KOPT-K1 (cell line): Measurements from ENCODE around the gene PEPD.

Source experiments
- H3K27ac ChIP-seq: fragments of 200-600 bp; sonication (generic); 2 replicates; pipeline ENCODE4 v1.5.1; 2016; ENCODE audit warnings: antibody characterized with exemption, mild to moderate bottlenecking, low read depth, low read length; ENCODE audit not compliant: poor library complexity, severe bottlenecking
- H3K36me3 ChIP-seq: fragments of 200-600 bp; sonication (generic); 2 replicates; pipeline ENCODE4 v1.5.1; 2017; ENCODE audit warnings: antibody characterized with exemption, mild to moderate bottlenecking, low read length, moderate library complexity; ENCODE audit not compliant: insufficient read depth
- H3K9me3 ChIP-seq: fragments of 200-600 bp; sonication (generic); 2 replicates; pipeline ENCODE4 v1.5.1; 2017; ENCODE audit warnings: antibody characterized with exemption, low read length, mild to moderate bottlenecking; ENCODE audit not compliant: insufficient read depth, poor library complexity, severe bottlenecking

Gene PEPD

DNA sequence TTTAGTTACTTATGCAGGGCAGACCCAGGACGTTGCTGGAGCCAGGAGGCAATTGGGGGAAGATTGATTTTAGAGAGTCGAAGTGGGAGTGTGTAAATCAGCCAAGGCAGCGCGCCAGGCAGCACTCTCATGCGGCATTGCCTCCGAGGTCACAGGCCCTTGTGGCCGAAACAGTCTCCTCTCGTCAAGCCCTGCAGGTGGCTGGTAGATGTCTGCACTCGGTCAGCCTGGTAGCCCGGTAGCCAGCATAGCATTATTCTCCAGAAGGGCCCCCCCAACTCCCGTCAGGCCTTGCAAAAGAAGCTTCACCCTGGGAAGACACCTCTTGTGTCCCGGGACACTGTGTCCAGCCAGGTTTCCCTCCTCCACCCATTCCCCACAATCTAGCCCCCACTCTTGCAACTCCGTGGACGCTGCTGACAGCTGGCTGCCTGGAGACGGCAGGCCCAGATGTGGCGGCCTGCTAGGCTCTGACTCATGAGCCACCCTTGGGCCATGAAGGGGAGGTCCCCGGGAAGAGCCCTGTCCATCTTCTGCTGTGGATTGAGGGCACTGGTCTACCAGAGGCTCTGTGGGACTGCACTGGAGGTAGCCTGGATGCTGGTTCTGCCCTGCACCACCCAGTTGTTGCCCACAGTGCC is 2.6 kb upstream of the PEPD start:
- Histone ChIP-seq H3K27ac (no peak overlapping the region), H3K9me3 (no peaks in the 10 kb centered on the region), H3K36me3 (no peaks in the 10 kb centered on the region)

DNA sequence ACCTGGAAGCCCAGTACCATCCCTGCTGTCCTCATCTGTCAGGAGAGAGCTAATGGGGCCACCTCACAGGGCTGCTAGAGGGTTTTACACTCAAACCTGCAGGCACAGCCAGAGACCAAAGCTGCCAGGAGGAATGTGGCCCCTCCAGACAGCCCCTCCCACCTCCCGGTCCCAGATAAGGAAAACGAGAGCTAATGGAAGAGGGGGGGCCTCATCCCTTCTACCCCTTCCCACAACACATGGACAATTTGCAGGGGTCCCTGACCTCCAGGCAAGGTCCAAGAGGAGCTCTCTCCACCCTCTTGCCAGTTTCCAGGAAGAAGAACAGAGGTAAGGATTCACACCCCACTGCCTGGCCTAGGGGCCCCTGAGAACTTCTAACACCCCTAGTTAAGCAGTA is 1.6 kb upstream of the PEPD start:
- no peaks in the 10 kb centered on the region for H3K9me3 ChIP-seq
- no peak overlapping the region for H3K27ac ChIP-seq
- H3K36me3 ChIP-seq: no peaks in the 10 kb centered on the region

DNA sequence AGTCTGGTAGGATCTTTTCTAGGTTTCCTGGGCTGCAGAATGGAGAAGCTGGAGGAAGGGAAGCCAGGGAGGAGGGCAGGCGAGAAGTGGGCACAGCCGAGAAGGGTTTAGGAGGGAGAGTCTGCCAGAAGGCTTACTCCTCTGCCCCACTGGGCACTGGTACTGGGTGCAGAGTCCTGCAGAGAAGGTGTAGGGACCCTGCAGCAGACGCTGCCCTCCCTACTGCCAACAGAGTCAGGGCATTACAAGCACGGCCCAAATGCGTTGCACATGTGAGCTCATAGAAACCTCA is 726 bp upstream of the PEPD start:
- H3K27ac ChIP-seq: no peak overlapping the region
- no peaks in the 10 kb centered on the region for H3K36me3 ChIP-seq
- no peaks in the 10 kb centered on the region for H3K9me3 ChIP-seq

DNA sequence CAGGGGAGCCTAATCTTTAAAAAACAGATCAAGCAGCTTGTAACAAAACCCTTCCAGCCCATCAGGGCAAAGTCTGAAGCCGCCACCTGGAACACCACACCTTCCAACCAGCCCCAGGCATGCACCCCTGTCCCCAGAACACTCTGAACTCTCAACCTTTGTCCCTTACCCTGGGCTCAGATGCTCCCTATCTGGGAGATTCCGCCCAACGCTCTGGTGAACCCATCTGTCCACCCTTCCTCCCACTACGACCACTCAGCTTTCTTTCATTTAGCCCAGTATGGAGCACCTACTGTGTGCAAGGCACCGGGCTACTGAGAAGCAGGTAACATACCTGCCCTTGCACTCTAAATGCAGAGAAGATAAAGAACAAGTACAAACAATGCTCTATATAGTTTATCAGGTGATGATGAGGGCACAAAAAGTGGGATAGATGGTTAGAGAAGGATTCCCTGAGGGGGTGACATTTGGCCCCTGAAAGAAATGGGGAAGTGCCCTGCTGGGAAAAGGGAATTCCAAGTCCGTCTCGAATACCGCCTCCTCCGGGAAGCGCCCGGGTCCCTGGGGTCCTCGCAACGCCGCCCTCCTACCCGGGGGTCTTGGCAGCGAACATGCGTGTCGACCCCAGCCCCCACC is 629 bp downstream of the PEPD start:
- Histone ChIP-seq H3K36me3 (no peaks in the 10 kb centered on the region), H3K9me3 (no peaks in the 10 kb centered on the region), H3K27ac (peak overlapping the region; percentile 15)

DNA sequence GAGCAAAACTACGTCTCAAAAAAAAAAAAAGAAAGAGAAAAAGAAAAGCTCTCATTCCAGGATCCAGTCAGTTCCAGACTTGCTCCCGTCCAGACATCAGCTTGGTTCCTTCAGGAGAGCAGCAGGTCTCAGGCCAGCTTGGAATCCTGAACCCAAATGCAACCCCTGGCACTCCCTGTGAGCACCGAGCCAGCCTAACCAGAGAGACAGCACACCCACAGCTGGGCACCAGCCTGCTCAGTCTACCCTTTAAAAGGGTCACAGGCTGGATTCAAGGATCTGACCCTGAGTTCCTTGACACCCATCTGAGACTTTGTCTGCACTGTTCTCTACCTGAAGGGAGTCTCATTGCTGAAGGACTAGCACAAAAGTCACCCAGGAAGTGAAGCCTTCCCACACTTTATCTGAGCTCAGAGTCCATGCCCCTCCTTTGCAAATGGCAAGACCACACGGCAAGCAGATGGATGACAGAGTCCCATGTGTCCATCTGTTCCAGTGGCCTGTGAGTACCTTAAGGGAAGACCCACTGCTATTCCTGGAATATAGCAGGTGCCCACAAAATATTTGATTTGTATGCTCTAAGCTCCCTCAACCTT is 1.4 kb downstream of the PEPD start:
- Histone ChIP-seq H3K9me3 (no peaks in the 10 kb centered on the region), H3K36me3 (no peaks in the 10 kb centered on the region), H3K27ac (no peak overlapping the region)

DNA sequence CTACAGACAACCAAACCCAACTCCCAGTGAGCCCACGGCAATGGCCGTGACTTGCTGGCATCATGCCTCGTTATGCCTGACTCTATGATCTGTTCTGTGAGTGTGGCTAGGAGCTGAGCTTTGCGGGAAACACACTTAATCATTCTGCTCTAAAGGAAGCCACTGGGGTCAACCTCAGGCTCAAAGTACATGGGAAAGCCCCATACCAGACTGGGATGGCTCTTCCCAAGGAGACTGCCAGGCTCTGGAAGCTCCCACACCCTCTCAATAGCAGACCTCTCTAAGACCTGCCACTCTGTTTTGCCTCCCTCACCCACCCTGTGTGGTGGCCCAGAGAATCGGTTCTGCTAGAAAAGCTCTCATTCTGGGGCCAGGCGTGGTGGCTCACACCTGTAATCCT is 2.2 kb downstream of the PEPD start:
- H3K36me3 ChIP-seq: no peaks in the 10 kb centered on the region
- no peaks in the 10 kb centered on the region for H3K9me3 ChIP-seq
- H3K27ac ChIP-seq: no peak overlapping the region

DNA sequence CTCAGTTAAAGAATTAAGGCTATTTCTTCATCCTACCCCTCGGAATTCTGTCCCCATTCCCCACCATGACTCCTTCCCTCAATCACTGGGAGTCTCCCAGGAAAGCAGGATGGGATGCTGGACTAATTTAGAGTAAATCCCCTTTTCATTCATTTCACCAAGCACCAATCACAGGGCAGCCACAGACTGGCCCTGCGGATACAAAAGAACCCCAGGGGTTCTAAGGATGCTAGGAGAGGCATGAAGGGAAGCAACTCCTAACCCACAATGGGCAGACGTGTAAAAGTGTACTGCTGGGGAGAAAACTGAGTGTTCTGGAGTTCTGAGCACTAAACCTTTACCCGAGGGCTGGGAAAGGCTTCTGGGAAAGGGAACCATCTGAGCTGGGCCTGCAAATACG is 3.0 kb downstream of the PEPD start:
- no peaks in the 10 kb centered on the region for H3K36me3 ChIP-seq
- H3K9me3 ChIP-seq: no peaks in the 10 kb centered on the region
- H3K27ac ChIP-seq: no peak overlapping the region

DNA sequence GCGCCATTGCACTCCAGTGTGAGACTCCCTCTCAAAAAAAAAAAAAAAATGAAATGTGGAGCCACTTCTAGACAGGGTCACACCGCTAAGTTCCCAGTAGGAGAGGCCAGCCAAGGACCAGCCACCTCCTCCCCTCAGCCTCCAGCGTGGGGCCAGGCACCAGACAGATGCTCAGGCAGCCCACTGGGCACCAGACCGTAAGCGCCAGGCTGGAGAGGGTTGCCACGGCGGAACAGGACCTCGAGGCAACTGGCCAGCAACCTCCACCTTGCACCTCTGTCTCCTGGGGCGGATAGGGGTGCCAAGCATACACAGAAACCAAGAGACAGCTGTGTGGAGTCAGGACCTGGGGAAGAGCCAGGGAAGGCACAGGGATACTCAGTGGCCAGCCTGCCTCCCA is 3.7 kb downstream of the PEPD start:
- Histone ChIP-seq H3K36me3 (no peaks in the 10 kb centered on the region), H3K9me3 (no peaks in the 10 kb centered on the region), H3K27ac (no peak overlapping the region)

DNA sequence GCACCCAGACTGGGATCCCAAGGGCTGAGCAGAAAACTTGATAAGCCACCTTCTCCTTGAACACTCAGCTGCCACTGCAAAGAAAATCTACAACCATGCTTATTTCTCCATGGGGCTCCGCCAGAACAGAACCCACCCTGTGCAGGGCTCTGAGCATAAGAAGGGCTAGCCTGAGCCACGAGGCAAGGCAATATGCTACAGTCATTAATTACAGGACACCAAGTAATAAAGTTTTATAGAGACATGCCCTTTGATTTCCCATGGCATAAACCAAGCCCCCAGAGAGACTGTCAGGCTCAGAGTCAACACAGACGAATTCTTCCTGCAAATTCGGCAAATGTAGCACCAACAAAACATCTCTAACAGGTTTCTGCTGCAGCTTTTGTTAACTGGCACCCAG is 5.7 kb downstream of the PEPD start:
- Histone ChIP-seq H3K27ac (no peak overlapping the region), H3K9me3 (no peaks in the 10 kb centered on the region), H3K36me3 (no peaks in the 10 kb centered on the region)

DNA sequence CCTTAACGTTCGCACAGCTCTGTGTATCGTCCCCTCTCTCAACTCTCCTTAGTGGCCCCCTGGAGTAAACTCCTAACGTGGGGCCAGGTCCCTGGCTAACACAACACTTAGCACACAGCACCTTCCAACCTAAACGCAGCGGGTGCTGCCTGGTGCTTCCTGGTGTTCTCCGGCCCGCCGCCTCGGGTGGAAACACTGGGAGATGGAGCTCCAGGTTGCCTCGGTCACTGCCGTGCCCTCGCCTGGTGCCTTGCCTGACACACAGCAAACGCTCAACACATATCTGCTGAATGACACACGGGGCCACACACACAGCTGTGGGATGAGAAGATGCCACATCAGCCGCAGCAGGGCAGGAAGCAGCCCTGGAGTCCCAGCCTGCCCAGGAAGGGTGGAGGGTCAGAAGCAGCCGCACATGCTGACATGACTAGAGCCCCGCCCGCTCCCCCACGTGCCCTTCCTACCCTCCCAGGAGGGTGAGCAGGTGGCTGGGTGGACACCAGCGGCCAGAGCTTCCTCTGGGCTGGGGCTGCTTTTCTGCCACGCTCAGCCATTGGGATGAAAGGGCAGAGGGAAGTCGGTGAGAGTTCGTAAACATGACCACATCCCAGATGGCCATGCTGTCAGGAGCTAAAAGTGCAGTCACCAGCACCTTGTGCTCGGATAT is 6.6 kb downstream of the PEPD start:
- H3K9me3 ChIP-seq: no peaks in the 10 kb centered on the region
- no peaks in the 10 kb centered on the region for H3K36me3 ChIP-seq
- H3K27ac ChIP-seq: no peak overlapping the region

DNA sequence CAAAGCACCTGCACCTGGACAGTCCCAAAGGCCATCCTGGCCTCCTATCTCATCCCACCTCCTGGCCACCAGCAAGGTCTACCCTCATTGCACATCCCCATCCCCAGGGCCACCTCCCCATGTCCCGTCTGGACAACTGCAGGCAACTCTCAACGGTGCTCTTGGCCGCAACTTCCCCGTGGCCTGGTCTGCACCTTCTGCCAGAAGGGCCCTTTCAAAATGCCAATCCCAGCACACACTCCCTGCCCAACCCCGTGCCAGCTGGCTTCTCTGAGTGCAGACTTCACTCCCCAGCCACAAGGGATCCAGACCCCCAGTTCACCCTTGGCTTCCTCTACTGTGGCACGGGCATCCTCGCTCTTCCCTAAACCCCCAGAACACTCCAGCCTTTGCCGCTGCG is 8.2 kb downstream of the PEPD start:
- Histone ChIP-seq H3K27ac (no peak overlapping the region), H3K36me3 (no peaks in the 10 kb centered on the region), H3K9me3 (no peaks in the 10 kb centered on the region)

DNA sequence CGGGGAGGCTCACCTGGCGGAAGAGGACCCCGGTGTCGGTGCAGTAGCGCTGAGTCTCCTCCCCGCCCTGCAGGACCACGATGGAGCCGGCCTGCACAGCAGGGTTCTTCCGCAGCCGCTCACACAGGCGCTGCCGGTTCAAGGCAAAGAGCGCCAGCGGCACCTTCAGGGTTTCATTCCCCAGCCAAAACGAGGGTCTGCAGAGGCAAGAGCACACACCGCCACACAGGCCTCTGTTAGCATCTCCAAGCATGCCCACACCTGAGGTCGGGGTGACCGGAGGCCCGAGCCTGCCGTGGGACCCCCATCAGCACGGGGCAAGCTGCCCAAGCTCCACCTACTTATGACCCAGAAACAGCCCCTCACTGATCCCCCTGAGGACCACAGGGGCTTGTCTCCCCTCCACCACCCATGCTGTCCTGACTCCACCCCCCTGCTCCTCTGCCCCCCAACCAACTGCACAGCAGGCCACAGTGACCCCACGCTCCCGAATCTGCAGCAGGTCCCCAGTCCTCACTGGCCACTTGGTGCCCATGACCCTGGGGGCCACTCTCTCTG is 8.9 kb downstream of the PEPD start:
- Histone ChIP-seq H3K9me3 (no peaks in the 10 kb centered on the region), H3K27ac (no peak overlapping the region), H3K36me3 (no peaks in the 10 kb centered on the region)

DNA sequence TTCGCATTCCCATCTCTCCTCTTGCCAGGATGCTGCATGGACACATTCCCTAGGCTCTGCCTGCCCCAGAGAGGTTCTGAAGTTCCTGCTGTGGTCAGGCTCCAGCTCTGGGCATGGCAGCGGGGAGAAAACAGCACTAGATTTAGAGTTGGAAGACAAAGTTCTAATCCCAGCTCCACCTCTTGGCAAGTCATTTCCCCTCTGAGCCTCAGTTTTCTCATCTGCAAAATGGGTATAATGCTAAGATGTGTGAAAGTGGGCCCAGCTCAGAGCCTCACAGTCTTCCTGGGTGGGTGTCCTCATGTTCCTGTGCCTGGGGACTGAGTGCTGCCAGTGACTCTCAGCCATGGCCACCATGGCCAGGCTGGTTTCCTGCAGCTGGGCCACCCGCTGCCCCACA is 9.6 kb downstream of the PEPD start:
- H3K9me3 ChIP-seq: no peaks in the 10 kb centered on the region
- no peaks in the 10 kb centered on the region for H3K36me3 ChIP-seq

DNA sequence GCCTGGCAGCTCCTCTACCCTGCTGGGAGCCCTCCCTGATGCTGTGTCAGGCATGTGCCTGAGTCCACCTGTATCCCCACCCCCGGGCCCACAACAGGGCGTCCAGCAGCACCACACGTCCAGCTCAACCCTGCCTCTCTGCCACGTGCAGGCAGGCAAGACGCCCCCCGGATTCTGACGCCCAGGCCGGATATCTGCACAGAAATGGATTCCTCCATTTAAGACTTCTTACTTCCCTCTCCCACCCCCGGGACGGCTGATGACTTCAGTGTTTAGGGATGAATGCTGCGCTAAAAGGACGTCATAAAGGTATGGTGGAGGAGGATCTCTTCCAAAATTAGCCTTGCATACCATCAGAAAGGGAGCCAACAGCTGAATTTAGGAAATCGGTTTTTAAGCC is 10.2 kb downstream of the PEPD start:
- no peaks in the 10 kb centered on the region for H3K9me3 ChIP-seq
- no peak overlapping the region for H3K27ac ChIP-seq
- H3K36me3 ChIP-seq: no peaks in the 10 kb centered on the region

More for the DNA sequence above, 9.6 kb downstream of the PEPD start:
- H3K27ac ChIP-seq: no peak overlapping the region

DNA sequence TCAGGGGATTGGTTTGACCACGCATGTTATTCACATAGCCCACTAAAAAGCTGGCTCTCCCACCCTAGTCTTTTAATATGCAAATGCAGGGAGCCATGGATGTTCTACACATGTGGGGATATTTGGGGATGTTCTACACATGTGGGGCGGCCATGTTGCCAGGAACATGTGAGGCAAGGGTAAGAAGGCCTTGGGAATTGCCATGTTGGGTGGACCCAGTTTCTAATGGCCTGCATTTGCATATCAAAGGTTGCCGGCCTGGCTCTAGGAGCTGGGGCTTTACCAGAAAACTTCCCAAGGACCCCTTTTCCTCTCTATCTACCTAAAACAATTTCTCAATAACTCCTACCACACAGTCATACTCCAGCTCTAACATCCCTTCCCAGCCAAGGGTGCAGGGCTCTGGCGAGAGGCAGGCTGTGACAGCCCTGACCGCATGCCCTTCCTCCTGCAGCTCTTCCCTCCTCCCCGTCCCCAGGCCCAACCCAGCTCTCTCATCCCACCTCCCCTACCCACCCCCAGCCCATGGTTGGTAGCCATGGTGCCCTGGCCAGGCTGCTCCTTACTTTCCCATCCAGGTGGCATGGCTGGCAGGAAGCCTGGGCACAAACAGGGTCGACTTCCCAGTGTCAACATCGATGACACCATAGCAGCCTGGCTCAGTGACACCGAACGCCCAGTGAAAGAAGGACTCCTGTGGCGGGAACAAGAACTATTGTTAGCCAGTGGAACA is 11.0 kb downstream of the PEPD start:
- Histone ChIP-seq H3K9me3 (no peaks in the 10 kb centered on the region), H3K36me3 (no peaks in the 10 kb centered on the region), H3K27ac (no peak overlapping the region)
